GM12878 (cell line): Measurements from ENCODE around the gene GRK2. TPM values are rescaled to one million over a fixed set of nuclear protein-coding genes. Genes with fewer than 3 reads are reported as not detected.

Experiments used
- BHLHE40 ChIP-seq, 2 experiments: fragments of 450-650 bp in 1 of 2; IDR thresholded peaks; 2 replicates each; pipeline ENCODE4 v1.6.1; 2011 to 2017; ENCODE audit warnings: low read depth in 2 of 2, borderline replicate concordance in 1 of 2, improper control_type of control experiment in 1 of 2, low read length in 1 of 2, mild to moderate bottlenecking in 1 of 2
- ETV6 ChIP-seq, 2 experiments: fragments of 450-650 bp in 1 of 2; IDR thresholded peaks in 1 of 2; conservative IDR thresholded peaks in 1 of 2; 2 replicates each; pipeline ENCODE4 v1.6.1; 2014; ENCODE audit warnings: antibody characterized with exemption in 1 of 2, borderline replicate concordance in 1 of 2, low read depth in 1 of 2, mild to moderate bottlenecking in 1 of 2, moderate library complexity in 1 of 2
- PAX8 ChIP-seq: fragments of 450-650 bp; IDR thresholded peaks from 2 replicates; pipeline ENCODE4 v1.6.1; 2017; ENCODE audit warnings: mild to moderate bottlenecking, moderate library complexity
- TAF1 ChIP-seq: IDR thresholded peaks from 2 replicates; pipeline ENCODE4 v1.6.1; 2011; ENCODE audit warnings: mild to moderate bottlenecking, low read depth, low read length, borderline replicate concordance
- YY1 ChIP-seq: IDR thresholded peaks from 2 replicates; pipeline ENCODE4 v1.6.1; 2011; ENCODE audit warnings: low read depth, mild to moderate bottlenecking, low read length
- ZNF274 ChIP-seq: IDR thresholded peaks from one replicate; pipeline ENCODE4 v1.8.0; 2011; ENCODE audit not compliant: insufficient read length, insufficient read depth
- polyA plus RNA-seq, 11 experiments: library from polyadenylated mRNA; depleted of rRNA in 4 of 11; unstranded in 6 of 11; stranded (reverse) in 5 of 11; fragments of >200 nt; fragmentation: Nextera tagmentation in 4 of 11; fragmentation: Illumina TruSeq in 1 of 11; extraction: Ambion mirVana in 4 of 11; extraction: Trizol in 1 of 11; gene quantifications; 1 replicate in 1 of 11; 2 replicates in 10 of 11; pipeline versions ENCODE4 v1.2.1 to v1.2.3, GENCODE V29; 2011 to 2016; ENCODE audit warnings: inconsistent platforms in 2 of 11, missing spikeins in 2 of 11, low read depth in 1 of 11
- total RNA-seq, 4 experiments: library from RNA; depleted of rRNA in 3 of 4; stranded (reverse); fragments of >200 nt in 3 of 4; fragmentation: Illumina TruSeq in 1 of 4; extraction: Trizol in 1 of 4; gene quantifications; 2 replicates each; pipeline versions ENCODE4 v1.2.1 to v1.2.3, GENCODE V29; 2013 to 2021
- TF ChIP-seq, protein P1 (sequence below): fragments of 450-650 bp; IDR thresholded peaks from 2 replicates; pipeline ENCODE4 v1.6.1; 2017; ENCODE audit warnings: mild to moderate bottlenecking, moderate library complexity
- TF ChIP-seq, protein P2 (sequence below): IDR thresholded peaks from 2 replicates; pipeline ENCODE4 v1.6.1; 2011; ENCODE audit warnings: low read depth, low read length, improper control_type of control experiment, borderline replicate concordance
- TF ChIP-seq, protein P3 (sequence below): IDR thresholded peaks from 2 replicates; pipeline ENCODE4 v1.6.1; 2011; ENCODE audit warnings: low read depth, mild to moderate bottlenecking, low read length, moderate library complexity, borderline replicate concordance; ENCODE audit errors: extremely low read depth

The GRK2 gene
- total and polyA plus RNA-seq, 10 of the 15 experiments (the other 5 are each of a cell fraction or from before 2014, with no cell fraction given): 1.0 to 160 (median 66.1) TPM

DNA sequence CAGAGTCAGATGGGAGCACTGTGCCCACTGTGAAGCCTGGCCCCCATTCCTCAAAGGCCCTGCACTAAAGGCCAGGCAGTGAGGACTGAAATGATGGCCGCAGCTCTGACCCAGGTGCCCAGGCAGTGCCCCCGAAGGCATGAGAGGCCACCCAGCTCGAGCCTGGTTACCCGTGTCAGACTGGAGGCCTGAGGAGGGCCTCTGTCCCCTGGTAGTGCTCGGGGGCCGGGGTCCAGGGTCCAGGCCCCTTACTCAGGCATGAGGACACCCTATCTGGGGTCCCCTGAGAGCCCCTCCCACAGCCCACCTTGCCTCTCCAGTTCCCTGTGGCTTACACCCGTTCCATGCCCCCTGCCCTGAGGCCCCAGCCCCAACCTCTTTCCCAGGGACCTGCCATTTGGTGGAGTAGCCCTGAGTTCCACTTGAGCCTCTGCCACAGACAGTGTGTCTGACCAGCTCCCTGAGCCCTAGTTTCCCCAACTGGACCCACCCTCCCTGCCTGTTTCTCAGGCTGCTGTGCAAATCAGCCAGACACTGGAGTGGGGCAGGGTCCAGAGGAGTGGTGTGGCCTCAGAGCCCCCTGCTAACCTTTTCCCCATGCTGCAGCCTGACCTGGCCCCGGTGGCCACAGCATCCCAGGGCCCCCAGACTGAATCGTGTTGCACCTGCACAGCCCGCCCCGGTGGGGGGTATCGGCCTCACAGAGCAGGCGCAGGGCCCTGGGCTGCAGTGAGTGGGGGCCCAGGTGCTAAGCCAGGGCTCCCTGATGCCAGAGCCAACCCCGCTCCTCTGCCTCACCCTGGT lies 12.1 kb downstream of the GRK2 start (continued):
- TF ChIP-seq, protein P1, sequence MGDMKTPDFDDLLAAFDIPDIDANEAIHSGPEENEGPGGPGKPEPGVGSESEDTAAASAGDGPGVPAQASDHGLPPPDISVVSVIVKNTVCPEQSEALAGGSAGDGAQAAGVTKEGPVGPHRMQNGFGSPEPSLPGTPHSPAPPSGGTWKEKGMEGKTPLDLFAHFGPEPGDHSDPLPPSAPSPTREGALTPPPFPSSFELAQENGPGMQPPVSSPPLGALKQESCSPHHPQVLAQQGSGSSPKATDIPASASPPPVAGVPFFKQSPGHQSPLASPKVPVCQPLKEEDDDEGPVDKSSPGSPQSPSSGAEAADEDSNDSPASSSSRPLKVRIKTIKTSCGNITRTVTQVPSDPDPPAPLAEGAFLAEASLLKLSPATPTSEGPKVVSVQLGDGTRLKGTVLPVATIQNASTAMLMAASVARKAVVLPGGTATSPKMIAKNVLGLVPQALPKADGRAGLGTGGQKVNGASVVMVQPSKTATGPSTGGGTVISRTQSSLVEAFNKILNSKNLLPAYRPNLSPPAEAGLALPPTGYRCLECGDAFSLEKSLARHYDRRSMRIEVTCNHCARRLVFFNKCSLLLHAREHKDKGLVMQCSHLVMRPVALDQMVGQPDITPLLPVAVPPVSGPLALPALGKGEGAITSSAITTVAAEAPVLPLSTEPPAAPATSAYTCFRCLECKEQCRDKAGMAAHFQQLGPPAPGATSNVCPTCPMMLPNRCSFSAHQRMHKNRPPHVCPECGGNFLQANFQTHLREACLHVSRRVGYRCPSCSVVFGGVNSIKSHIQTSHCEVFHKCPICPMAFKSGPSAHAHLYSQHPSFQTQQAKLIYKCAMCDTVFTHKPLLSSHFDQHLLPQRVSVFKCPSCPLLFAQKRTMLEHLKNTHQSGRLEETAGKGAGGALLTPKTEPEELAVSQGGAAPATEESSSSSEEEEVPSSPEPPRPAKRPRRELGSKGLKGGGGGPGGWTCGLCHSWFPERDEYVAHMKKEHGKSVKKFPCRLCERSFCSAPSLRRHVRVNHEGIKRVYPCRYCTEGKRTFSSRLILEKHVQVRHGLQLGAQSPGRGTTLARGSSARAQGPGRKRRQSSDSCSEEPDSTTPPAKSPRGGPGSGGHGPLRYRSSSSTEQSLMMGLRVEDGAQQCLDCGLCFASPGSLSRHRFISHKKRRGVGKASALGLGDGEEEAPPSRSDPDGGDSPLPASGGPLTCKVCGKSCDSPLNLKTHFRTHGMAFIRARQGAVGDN: no peak
- TF ChIP-seq ZNF274: no peak
- TF ChIP-seq PAX8: no peak
- no peak for TF ChIP-seq TAF1
- no peak for TF ChIP-seq ETV6 (conservative IDR thresholded peaks at IDR 0.05 in 1 of 2, IDR thresholded peaks at IDR 0.05 in 1 of 2; ENCODE audit: borderline replicate concordance in 1 of 2, low read depth in 1 of 2)
- TF ChIP-seq BHLHE40 (IDR thresholded peaks at IDR 0.05; ENCODE audit: borderline replicate concordance in 1 of 2, low read depth in 2 of 2, low read length in 1 of 2): no peak
- TF ChIP-seq YY1: no peak
- TF ChIP-seq, protein P2, sequence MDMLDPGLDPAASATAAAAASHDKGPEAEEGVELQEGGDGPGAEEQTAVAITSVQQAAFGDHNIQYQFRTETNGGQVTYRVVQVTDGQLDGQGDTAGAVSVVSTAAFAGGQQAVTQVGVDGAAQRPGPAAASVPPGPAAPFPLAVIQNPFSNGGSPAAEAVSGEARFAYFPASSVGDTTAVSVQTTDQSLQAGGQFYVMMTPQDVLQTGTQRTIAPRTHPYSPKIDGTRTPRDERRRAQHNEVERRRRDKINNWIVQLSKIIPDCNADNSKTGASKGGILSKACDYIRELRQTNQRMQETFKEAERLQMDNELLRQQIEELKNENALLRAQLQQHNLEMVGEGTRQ: no peak
- TF ChIP-seq, protein P3, sequence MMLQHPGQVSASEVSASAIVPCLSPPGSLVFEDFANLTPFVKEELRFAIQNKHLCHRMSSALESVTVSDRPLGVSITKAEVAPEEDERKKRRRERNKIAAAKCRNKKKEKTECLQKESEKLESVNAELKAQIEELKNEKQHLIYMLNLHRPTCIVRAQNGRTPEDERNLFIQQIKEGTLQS: no peak
